COR-L47 (cell line): ENCODE results near the gene B3GLCT.
A peak's percentile ranks its signal among the peaks of the same experiment; 100 is the strongest.
"Not testable (repeated sequence)": the region's sequence is repeated elsewhere in the genome, so short reads cannot be mapped to it uniquely, and the experiment has no call there.

Experiments
- DNase-seq: peaks from one replicate; lab custom pipeline; 2025; lab: John Stamatoyannopoulos, UW

The B3GLCT gene

GRCh38 chr13:31199849-31200636 lies at the start of gene B3GLCT:
Gene B3GLCT (plus strand): TSS chr13:31199975. CDS start chr13:31200085, 110 bp downstream.
- DNase-seq: peak; percentile 62

DNA sequence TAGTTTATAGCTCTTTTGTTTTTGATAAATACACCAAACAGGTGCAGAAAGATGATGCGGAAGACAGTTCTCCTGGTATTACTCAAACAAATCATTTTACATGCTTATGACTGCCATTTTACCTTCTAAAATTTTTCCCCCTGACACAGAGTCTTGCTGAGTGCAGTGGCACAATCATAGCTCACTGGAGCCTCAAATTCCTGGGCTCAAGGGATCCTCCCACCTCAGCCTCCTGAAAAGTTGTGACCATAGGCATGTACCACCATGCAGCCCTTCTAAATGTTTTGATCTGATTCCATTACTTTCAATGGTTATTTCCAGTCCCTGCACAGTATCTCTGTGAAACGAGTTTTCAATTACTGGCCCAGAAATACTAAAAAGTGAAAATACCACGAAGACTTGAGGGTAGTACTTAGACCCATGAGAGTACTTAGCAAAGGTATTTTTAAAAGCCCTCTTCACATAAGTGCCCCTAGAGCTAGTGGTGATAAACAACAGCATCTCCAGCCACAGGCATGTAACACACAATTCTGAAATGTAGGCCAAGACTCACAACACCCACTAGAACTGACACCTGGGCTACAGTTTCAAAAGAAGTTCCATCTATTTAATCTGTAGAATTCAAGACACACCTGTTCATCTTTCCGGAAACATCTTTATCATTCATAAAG lies 49.3 kb upstream of the B3GLCT start:
- no peak for DNase-seq

DNA sequence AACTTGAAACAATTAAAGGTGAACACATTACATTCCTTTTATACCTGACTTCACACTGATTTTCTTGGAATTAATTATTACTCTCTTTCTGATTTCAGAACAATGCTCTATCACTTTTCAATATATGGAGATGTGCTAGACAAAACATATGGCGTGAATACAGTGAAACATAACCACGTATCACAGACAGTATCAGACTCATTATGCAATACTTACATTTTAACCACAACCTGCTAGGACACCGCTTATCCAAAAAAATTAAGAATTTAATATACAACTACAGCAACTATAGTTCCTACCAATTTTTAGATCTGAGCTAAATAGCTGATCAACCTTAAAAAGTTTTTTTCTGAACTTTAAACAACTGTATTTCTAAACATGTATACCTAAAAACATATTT lies 47.9 kb upstream of the B3GLCT start:
- no peak for DNase-seq

- DNase-seq: no peak
Measured at GRCh38 chr13:31154939-31155338, 44.8 kb upstream of the B3GLCT start.

DNA sequence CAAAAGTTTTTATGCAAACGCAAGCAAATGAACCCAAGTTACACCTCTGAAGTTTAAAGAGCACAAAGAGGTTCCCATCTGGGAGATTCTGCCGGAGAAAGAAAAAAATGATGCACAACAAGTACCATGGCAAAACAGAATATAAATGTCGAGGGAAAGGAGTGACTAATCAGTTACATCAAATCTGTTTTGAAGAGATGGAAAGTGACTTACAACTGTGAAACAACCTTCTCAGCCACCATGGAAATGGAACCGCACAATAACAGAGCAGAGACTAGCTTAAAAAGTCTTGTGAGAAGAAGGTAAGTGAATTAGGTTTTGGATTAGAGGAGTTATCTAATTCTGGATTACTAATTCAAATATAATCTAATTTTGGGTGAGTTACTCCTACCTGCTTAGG lies 40.5 kb upstream of the B3GLCT start:
- DNase-seq: no peak

- DNase-seq: peak; percentile 20
Measured at GRCh38 chr13:31160857-31161556, 38.8 kb upstream of the B3GLCT start.

GRCh38 chr13:31161557-31162150 lies 38.1 kb upstream of the B3GLCT start, which contains the start of gene HSPH1:
Gene HSPH1 (minus strand): TSS chr13:31161904. CDS start chr13:31161582, 322 bp downstream.
- peak; percentile 96 for DNase-seq

- peak; percentile 98 for DNase-seq
Measured at GRCh38 chr13:31162151-31163008, 37.4 kb upstream of the B3GLCT start.

GRCh38 chr13:31166591-31166990 lies 33.2 kb upstream of the B3GLCT start:
- no peak for DNase-seq

- no peak for DNase-seq
Measured at GRCh38 chr13:31167490-31167889, 32.3 kb upstream of the B3GLCT start.

GRCh38 chr13:31168166-31168565 lies 31.6 kb upstream of the B3GLCT start:
- DNase-seq: no peak

DNA sequence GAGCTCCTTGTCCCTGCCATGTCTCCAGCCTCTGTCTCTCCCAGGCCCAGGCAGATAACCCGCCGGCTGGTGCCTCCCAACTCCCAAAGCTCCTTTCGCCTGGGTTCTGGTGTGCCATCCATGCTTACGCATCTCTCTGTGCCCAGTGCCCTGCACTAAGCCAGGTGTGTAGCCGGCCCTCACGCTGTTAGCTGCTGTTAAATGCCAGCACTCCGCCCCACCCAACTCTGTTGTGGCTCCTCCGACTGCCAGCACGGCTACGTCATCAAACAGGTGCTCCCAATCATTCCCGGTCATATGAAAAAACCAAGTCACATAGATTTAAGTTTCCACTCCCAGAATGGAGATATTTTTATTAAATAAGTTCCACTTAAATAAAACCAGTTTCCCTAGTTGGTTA lies 31.0 kb upstream of the B3GLCT start:
- no peak for DNase-seq

GRCh38 chr13:31172001-31172400 lies 27.8 kb upstream of the B3GLCT start:
- DNase-seq: no peak

- DNase-seq: no peak
Measured at GRCh38 chr13:31172535-31172934, 27.2 kb upstream of the B3GLCT start.

DNA sequence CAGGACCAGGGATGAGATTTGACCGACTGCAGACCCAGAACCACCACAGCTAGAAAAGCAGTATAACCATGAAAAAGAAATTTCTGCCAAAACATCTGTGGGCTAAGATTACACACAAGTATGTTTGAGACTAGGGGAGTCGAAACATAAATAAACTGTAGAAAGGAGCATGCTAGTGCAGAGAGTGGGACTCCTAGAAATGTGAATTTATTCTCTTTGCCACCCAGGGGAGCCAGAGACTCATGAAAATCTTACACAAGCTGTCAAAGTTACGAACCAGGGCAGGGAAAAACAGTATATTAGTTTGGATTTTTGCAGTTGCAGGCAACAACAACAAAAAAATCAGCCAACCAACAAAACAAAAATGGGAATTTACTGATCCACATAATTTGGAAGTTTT lies 25.8 kb upstream of the B3GLCT start:
- no peak for DNase-seq

GRCh38 chr13:31175847-31176532 lies 23.8 kb upstream of the B3GLCT start:
- DNase-seq: no peak

- not testable (repeated sequence) for DNase-seq
Measured at GRCh38 chr13:31177813-31178495, 21.8 kb upstream of the B3GLCT start.

- DNase-seq: no peak
Measured at GRCh38 chr13:31179241-31179640, 20.5 kb upstream of the B3GLCT start.

DNA sequence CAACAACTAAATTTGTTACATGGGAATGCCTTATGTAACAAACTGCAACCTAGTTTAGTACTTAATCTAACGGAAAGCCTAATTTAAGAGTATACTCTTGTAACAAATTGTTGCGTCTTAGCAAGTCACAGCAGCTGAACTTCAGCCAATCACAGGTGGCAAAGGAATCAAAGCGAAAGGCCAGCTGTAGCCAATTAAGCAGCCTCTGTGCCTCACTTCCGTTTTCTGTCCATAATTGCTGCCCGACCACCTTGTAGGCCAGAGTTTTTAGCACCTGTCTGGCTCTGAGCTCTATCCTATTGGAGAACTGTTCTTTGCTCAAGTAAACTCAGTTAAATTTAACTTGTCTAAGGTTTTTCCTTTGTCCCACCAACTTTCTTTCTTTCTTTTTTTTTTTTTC lies 20.0 kb upstream of the B3GLCT start:
- DNase-seq: no peak

DNA sequence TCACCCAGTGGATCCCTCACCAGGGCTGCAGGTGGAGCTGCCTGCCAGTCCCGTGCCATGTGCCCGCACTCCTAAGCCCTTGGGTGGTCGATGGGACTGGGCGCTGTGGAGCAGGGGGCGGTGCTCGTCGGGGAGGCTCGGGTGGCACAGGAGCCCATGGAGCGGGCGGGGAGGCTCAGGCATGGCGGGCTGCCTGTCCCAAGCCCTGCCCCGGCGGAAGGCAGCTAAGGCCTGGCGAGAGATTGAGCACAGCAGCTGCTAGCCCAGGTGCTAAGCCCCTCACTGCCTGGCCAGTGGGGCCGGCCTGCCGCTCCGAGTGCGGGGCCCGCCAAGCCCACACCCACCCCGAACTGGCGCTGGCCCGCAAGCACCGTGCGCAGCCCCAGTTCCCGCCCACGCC lies 16.8 kb upstream of the B3GLCT start:
- DNase-seq: no peak
